SU-DHL-6 (cell line): Measurements from ENCODE around the gene SLC4A8.
A peak's percentile ranks its signal among the peaks of the same experiment; 100 is the strongest.

Source experiments
- H2AFZ ChIP-seq: fragments of 200-600 bp; sonication (generic); 2 replicates; pipeline ENCODE4 v1.6.1; 2014; ENCODE audit warnings: low read depth, mild to moderate bottlenecking, moderate library complexity, mixed read lengths, antibody characterized with exemption, low read length; ENCODE audit not compliant: severe bottlenecking
- H3F3A ChIP-seq: fragments of 200-600 bp; shearing (Covaris generic); 2 replicates; pipeline ENCODE4 v1.6.0; 2016; ENCODE audit warnings: antibody characterized with exemption, mild to moderate bottlenecking; ENCODE audit not compliant: insufficient read depth
- H3K27ac ChIP-seq: fragments of 200-600 bp; sonication (generic); 2 replicates; pipeline ENCODE4 v1.5.1; 2016; ENCODE audit warnings: low read depth, mild to moderate bottlenecking, low read length, moderate library complexity, mixed read lengths
- H3K27me3 ChIP-seq: fragments of 200-600 bp; sonication (generic), shearing (Covaris generic); 2 replicates; pipeline ENCODE4 v1.6.0; 2014; ENCODE audit warnings: mild to moderate bottlenecking, low read length
- H3K36me3 ChIP-seq: fragments of 200-600 bp; sonication (generic); 2 replicates; pipeline ENCODE4 v1.6.1; 2014; ENCODE audit warnings: mild to moderate bottlenecking, low read length, mixed read lengths
- H3K4me2 ChIP-seq: fragments of 300-600, 200-600 bp; shearing (Covaris generic), sonication (generic); 2 replicates; pipeline ENCODE4 v1.6.0; 2014; ENCODE audit warnings: low read length, low read depth, mild to moderate bottlenecking; ENCODE audit not compliant: poor library complexity, severe bottlenecking
- H3K4me3 ChIP-seq: fragments of 200-600 bp; sonication (generic); 2 replicates; pipeline ENCODE4 v1.5.1; 2014; ENCODE audit warnings: antibody characterized with exemption, low read length, mild to moderate bottlenecking, mixed read lengths; ENCODE audit not compliant: insufficient read depth, poor library complexity, severe bottlenecking
- H3K79me2 ChIP-seq: fragments of 200-600 bp; sonication (generic); 2 replicates; pipeline ENCODE4 v1.6.1; 2014; ENCODE audit warnings: mild to moderate bottlenecking, low read length, moderate library complexity; ENCODE audit not compliant: insufficient read depth
- H3K9ac ChIP-seq: fragments of 200-600 bp; sonication (generic); 2 replicates; pipeline ENCODE4 v1.7.0; 2014; ENCODE audit warnings: mild to moderate bottlenecking, low read length
- H3K9me2 ChIP-seq: fragments of 200-600 bp; sonication (generic); replicated peaks from 2 replicates; pipeline ENCODE4 v1.6.1; 2014; ENCODE audit warnings: low read length; ENCODE audit not compliant: insufficient read depth
- H3K9me3 ChIP-seq: fragments of 200-600 bp; sonication (generic); 2 replicates; pipeline ENCODE4 v1.6.1; 2014; ENCODE audit warnings: low read length, mixed read lengths; ENCODE audit not compliant: insufficient read depth
- H4K20me1 ChIP-seq: fragments of 200-600 bp; sonication (generic); 2 replicates; pipeline ENCODE4 v1.6.1; 2014; ENCODE audit warnings: low read depth, mild to moderate bottlenecking, antibody characterized with exemption, low read length, moderate library complexity, mixed read lengths
- CTCF ChIP-seq: fragments of 200-600 bp; sonication (generic); IDR thresholded peaks from one replicate; pipeline ENCODE4 v1.5.1; 2017; ENCODE audit warnings: antibody characterized with exemption, mild to moderate bottlenecking, low read length, moderate library complexity; ENCODE audit not compliant: insufficient read depth, poor library complexity, severe bottlenecking
- EZH2phosphoT487 ChIP-seq: fragments of 200-600 bp; sonication (generic), shearing (Covaris generic); conservative IDR thresholded peaks from 2 replicates; pipeline ENCODE4 v1.6.1; 2018; ENCODE audit warnings: mild to moderate bottlenecking, antibody characterized with exemption, low read length, moderate library complexity, mixed read lengths

Gene SLC4A8

GRCh38 chr12:51531978-51532497, 107.4 kb downstream of the SLC4A8 start:
- Histone ChIP-seq H3K9me2 (no peaks in the 10 kb centered on the region), H3K4me2 (no peak overlapping the region), H3K27ac (no peak overlapping the region), H3K27me3 (no peaks in the 10 kb centered on the region), H2AFZ (no peak overlapping the region), H3K36me3 (no peaks in the 10 kb centered on the region), H3K79me2 (no peaks in the 10 kb centered on the region), H4K20me1 (no peaks in the 10 kb centered on the region), H3K4me3 (no peak overlapping the region), H3F3A (no peaks in the 10 kb centered on the region), H3K9ac (no peak overlapping the region), H3K9me3 (no peaks in the 10 kb centered on the region)
- TF ChIP-seq EZH2phosphoT487 (no peak), CTCF (peak; percentile 74)

- no peak overlapping the region for H3K9ac ChIP-seq
- no peak overlapping the region for H3K4me2 ChIP-seq
- H3K9me3 ChIP-seq, result no peaks in the 10 kb centered on the region
- no peak overlapping the region for H3K4me3 ChIP-seq
- no peaks in the 10 kb centered on the region for H4K20me1 ChIP-seq
- H3K36me3 ChIP-seq, result no peaks in the 10 kb centered on the region
- no peak overlapping the region for H2AFZ ChIP-seq
- no peaks in the 10 kb centered on the region for H3F3A ChIP-seq
- H3K9me2 ChIP-seq, result no peaks in the 10 kb centered on the region
- no peaks in the 10 kb centered on the region for H3K79me2 ChIP-seq
- H3K27ac ChIP-seq, result no peak overlapping the region
- TF ChIP-seq EZH2phosphoT487 (no peak), CTCF (no peak)
- H3K27me3 ChIP-seq, result no peaks in the 10 kb centered on the region
These were observed 109.2 kb downstream of the SLC4A8 start for GRCh38 chr12:51533799-51534198.

GRCh38 chr12:51534216-51535074, 109.8 kb downstream of the SLC4A8 start:
- no peak overlapping the region for H3K9ac ChIP-seq
- no peak overlapping the region for H2AFZ ChIP-seq
- no peak for TF ChIP-seq EZH2phosphoT487
- no peaks in the 10 kb centered on the region for H3K9me3 ChIP-seq
- no peaks in the 10 kb centered on the region for H4K20me1 ChIP-seq
- no peaks in the 10 kb centered on the region for H3K79me2 ChIP-seq
- H3K4me3 ChIP-seq, result no peak overlapping the region
- no peak overlapping the region for H3K4me2 ChIP-seq
- no peaks in the 10 kb centered on the region for H3F3A ChIP-seq
- no peaks in the 10 kb centered on the region for H3K27me3 ChIP-seq
- H3K36me3 ChIP-seq, result no peaks in the 10 kb centered on the region
- H3K9me2 ChIP-seq, result no peaks in the 10 kb centered on the region
- H3K27ac ChIP-seq, result no peak overlapping the region

DNA sequence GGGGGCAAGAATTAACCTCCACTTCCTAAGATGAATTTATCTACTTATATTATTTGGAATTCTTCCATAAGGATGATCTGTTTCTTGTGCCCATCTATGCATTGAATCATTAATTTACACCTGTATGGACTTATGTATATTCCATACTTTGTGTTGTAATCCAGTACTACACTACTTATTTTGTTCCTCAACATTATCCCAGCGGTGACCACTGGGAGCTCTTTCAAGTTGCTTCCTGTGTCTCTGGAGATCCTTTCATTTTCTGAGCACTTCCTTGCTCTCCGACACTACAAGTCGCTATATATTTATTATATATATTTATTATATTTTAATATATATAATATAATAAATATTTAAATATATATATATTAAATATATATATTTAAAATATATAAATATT, 111.5 kb downstream of the SLC4A8 start:
- no peak overlapping the region for H3K27ac ChIP-seq
- no peak overlapping the region for H3K4me2 ChIP-seq
- no peaks in the 10 kb centered on the region for H3K9me2 ChIP-seq
- no peak overlapping the region for H2AFZ ChIP-seq
- TF ChIP-seq CTCF (no peak), EZH2phosphoT487 (no peak)
- no peaks in the 10 kb centered on the region for H3K9me3 ChIP-seq
- no peak overlapping the region for H3K9ac ChIP-seq
- H3F3A ChIP-seq, result no peaks in the 10 kb centered on the region
- no peaks in the 10 kb centered on the region for H3K36me3 ChIP-seq
- H3K27me3 ChIP-seq, result no peaks in the 10 kb centered on the region
- H3K79me2 ChIP-seq, result no peaks in the 10 kb centered on the region
- H3K4me3 ChIP-seq, result no peak overlapping the region
- no peaks in the 10 kb centered on the region for H4K20me1 ChIP-seq
